SIG-M5 treated with dmso at 0.1 percent for 504 hours (cell line): ENCODE measurements around the gene AVEN.
"Not testable (repeated sequence)": the region's sequence is repeated elsewhere in the genome, so short reads cannot be mapped to it uniquely, and the experiment has no call there.

Source experiments
- DNase-seq: peaks from one replicate; lab custom pipeline; 2025; ENCODE audit not compliant: unreplicated experiment; lab: John Stamatoyannopoulos, UW

The AVEN gene, protein sequence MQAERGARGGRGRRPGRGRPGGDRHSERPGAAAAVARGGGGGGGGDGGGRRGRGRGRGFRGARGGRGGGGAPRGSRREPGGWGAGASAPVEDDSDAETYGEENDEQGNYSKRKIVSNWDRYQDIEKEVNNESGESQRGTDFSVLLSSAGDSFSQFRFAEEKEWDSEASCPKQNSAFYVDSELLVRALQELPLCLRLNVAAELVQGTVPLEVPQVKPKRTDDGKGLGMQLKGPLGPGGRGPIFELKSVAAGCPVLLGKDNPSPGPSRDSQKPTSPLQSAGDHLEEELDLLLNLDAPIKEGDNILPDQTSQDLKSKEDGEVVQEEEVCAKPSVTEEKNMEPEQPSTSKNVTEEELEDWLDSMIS

DNA sequence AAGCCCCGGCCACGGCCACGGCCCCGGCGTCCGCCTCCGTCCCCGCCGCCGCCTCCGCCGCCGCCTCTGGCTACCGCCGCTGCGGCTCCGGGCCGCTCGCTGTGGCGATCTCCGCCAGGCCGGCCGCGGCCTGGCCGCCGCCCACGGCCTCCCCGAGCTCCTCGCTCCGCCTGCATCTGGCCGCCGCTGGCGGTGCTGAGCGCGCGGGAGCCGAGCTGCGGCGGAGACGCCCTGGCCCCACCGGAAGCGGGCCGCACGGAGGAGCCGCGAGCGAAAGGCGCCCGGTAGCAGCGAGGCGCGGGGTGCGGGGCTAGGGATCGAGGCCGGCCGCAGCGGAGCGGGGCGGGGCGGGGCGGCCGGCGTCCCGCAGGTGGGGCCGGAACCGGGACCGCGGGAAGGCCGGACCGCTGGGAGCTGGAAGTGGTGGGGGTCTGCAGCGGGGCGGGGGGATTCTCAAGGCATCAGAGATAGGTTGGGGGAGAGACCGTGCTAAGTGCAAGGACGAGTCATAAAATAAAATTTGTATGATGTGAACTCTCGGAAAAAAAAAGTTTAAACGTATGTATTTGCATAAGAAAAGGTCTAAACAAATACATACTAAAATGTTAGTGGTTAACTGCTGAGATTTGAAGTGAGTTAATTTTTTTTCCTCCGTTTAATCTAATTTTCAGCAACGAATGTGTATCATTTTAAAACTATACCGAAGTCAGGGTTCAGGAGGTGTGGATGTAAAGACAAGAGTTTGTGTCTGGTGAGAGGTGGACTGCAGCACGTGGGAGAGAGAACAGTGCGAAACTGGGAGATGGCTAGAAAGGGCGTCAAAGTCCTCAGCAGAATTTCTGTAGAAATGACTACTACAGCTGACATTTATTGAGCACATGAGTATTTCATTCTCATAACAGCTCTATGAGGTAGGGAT is at the start of gene AVEN:
TSS of gene AVEN (minus strand) at position 334 of the 919 bp plus-strand sequence. CDS start at position 176, 158 bp downstream.
- DNase-seq: peak; percentile 52

DNA sequence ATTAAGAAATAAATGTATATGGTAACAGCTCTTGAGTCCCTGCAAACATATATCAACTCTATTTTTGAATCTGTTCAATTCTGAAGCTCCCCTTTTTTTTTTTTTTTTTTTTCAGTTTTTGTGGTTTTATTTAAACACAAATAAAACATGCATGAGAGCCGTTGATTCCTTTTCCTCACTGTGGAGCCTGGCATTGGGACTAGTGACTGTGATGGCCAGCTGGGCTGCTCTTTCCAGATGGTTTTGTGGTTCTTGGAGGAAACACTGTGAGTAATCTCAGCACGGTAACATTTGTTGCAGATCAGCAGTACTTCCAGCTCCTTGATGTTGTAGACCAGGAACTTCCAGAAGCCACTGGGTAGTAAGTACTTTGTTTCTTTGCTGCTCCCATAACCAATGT is 46.7 kb upstream of the AVEN start:
- no peak for DNase-seq

DNA sequence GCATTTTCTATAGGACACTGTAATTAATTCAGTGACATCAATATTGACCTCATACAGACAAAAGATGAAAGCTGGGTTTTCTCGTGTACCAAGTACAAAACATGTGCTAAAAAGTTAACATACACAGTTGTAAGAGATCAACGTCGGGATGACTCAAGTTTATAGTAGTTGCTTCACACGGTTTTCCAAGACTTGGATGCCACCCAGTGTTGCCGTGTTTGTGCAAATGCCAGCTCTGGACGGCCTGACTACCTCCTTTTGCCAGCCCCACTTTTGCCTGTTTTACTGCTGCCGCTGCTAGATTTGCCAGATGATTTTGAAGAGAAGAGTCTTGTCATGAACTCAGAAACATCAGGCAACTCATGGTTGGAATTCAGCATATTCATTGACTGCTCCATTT is 45.1 kb upstream of the AVEN start:
- DNase-seq: no peak

DNA sequence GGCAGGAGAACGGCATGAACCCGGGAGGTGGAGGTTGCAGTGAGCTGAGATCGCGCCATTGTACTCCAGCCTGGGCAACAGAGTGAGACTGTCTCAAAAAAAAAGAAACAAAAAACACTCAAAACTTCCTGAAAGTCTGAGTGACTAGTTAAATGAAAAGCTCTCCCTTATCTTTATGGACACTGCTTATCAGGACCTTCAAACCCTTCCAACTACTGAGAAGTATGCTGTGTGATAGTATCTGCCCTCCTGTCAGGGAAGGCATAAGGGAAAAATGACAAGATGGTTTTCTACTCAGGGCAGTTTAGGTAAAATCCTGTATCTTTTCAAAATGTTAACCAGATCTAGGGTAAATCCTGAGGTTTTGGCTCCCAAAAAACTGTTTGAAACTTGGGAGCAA is 40.9 kb upstream of the AVEN start:
- DNase-seq: no peak

DNA sequence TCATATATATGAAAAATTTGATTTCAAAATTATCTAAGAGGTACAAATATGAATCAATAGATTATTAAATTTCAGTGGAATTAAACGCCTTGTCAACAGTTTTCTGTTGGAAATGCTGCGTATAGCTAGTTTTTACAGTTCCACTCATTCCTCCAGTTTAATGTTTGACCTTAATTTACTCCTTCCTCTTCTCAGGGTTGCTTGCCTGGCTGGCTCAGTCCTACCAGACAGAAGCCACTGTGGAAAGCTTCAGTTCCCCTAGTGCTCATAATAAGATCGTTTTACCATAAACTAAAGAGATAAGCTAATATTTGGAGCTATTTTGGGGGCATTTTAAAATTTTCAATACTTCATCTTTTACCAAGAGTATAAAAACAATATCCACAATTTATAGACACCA is 39.9 kb upstream of the AVEN start:
- DNase-seq: no peak

DNA sequence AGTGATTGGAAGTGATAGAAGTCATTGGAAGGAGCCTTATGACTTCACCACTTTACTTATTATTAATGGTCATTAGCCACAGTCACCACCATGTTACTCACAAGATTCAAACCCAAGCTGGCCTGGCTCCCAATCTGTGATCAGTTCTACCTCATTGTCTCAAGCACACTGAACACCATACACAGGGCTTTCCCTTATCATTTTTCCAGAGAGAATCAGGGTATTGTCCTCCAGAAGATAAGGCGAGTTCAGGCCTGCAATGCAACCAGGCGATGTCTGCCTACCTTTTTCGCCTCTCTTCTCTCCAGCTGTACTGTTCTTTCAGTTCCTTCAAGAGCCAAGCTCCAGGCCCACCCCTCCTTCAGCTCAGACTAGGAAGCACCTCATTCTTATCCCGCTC is 37.8 kb upstream of the AVEN start:
- DNase-seq: no peak

DNA sequence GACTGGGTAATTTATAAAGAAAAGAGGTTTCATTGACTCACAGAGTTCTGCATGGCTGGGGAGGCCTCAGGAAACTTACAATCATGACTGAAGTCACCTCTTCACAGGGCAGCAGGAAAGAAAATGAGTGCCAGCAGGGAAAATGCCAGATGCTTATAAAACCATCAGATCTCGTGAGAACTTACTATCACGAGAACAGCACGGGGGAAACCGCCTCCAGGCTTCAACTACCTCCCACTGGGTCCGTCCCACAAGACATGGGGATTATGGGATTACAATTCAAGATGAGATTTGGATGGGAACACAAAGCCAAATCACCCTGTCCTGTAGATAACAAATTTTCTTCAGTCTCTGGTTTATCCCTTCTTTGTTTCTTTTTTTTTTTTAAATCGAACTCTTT is 31.0 kb upstream of the AVEN start:
- DNase-seq: no peak

DNA sequence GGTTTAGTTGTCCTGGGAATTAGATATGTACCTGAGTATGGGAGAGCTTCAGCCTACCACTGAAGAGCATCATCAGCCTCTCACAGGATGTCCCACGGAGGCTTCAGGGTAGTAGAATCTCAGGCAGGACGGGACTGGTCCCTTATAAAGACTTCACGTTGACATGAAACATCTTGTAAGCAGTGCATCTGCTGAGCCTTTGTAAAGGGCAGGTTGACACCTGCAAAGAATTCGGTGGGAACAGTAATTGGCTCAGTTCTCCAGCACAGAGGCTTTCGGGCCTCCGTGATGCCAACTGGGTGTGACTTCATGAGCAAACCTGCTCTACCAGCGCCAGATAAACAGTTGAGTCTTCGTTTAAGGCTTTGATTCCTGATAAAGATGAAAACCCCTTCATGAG is 26.9 kb upstream of the AVEN start:
- DNase-seq: no peak

DNA sequence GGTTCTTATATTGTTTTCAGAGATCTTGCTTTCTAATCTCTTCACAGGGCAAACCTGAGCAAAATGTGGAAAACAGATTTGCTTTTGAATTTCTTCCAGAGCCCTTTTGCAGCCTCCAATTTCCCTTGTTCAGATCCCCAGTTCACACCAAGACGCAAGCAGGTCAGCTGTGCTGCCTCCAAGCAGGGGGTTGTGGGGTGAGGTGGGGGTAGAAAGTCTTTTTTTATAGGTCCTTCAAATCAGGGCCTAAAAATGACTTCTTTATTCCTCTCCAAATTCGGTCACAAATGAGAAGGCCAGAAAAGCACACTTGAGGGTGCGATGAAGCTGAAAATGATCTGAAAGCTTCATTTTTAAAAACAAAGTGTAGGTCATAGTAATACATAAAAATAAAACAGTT is 26.3 kb upstream of the AVEN start:
- DNase-seq: no peak

DNA sequence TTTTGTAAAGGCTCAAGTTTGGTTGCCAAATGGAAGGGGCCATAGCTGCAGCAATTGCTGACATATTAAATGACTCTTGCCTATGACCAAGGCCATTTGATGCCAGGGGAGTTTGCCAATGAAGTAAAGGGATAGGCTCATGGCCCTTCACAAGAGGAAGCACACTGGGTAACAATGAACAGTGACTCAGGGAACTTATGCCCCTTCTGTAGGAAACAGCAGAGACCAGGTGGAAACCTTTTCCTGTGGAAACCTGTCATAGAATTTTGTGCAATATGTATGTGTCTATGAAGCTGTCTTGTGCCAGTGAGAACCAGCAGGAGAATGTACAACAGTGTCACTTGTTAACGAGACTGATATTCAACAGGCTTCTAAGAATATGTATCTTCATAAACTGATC is 25.4 kb upstream of the AVEN start:
- no peak for DNase-seq

DNA sequence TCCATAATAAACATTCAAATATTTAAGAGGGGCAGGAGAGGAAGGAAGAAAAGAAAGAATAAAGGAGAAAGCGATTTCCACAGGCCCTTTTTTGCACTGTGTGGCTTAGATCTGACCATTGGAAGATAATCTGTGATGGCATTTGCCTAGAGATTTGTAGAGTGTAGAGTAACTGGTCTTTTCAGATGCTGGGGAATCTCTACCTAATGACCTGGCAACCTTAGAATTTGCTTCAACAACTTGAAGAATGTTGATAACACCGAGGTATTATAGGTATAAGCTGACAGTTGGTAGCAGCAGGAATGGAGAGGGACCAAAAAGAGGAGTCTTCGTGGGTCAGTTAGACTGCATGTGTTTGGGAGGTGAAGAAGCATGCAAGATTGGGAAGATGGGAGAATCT is 20.9 kb upstream of the AVEN start:
- no peak for DNase-seq

DNA sequence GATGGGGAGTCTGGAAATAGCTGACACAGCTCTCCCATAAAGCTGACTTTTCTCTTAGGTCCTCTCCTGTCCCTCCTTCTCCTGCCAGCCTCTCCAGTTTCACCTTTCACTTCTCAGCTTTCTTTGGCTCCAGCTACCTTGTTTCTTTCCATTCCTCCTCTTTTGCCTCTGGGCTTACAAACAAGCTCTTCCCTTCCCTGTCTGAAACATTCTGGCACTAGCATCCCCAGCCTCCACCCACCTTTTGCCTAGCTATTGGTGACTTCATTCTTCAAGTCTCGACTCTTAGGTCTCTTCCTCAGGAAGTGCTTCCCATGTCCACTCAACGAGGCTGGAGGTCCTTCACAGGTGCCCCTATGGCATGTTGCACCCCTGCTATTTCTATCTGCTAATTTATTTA is 20.5 kb upstream of the AVEN start:
- no peak for DNase-seq

DNA sequence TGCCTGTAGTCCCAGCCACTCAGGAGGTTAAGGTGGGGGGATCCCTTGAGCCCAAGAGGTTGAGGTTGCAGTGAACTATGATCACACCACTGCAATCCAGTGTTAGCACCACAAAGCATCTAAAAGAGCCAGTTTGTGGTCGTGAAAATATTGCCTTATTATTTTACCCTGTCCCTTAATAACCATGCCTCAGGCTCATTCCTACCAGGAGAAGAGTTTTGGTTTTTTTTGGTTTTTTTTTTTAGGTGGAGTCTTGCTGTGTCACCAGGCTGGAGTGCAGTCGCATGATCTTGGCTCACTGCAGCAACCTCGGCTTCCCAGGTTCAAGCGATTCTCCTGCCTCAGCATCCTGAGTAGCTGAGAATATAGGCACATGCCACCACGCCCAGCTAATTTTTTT is 17.9 kb upstream of the AVEN start:
- DNase-seq: no peak

DNA sequence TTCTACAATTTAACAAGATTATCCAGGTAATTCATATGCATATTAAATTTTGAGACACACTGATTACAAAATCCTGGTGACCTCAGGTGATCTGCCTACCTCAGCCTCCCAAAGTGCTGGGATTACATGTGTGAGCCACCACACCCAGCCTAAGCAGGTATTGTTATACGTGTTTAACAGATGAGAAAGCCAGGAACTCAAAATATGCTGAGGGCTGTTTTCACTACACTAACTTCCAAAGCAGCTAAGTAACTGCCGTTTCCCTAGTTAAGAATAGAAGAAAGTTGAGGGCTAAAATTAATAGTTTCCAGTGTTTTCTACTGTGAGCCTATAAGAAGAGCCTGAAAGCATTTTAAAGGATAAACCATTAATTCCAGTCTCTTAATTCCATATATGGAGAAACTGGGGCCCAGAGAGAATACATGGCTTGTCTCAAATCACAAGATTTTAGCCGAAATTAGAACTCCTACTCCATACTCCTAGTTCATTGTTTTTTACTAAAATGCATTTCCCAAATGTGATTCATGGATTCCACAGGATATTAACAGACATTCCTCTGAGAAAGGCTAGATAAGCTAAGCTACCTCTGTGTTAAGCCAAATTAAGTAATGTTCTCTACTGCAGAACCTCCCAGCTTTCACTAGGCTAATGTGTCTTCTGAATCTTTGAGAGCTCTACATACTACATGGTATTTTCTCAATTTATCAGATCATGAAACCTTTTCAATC is 17.0 kb upstream of the AVEN start:
- no peak for DNase-seq

DNA sequence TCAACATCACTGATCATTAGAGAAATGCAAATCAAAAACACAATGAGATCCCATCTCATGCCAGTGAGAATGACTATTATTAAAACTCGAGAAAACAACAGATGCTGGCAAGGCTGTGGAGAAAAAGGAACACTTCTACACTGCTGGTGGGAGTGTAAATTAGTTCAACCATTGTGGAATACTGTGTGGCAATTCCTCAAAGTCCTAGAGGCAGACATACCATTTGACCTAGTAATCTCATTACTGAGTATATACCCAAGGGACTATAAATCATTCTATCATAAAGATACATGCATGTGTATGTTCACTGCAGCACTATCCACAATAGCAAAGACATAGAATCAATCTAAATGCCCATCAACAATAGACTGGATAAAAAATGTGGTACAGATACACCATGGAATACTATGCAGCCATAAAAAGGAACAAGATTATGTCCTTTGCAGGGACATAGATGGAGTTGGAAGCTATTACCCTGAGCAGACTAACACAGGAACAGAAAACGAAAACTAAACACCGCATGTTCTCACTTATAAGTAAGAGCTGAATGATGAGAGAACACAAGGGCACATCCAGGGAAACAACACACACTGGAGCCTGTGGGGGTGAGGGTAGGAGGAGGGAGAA is 15.2 kb upstream of the AVEN start:
- DNase-seq: no peak

DNA sequence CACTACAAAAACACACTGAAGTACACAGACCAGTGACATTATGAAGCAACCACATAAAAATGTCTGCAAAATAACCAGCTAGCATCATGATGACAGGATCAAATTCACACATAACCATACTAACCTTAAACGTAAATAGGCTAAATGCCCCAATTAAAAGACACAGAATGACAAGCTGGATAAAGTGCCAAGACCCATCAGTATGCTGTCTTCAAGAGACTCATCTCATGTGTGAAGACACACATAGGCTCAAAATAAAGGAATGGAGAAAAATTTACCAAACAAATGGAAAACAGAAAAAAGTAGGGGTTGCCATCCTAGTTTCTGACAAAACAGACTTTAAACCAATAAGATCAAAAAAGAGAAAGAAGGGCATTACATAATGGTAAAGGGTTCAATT is 11.4 kb upstream of the AVEN start:
- DNase-seq: not testable (repeated sequence)

DNA sequence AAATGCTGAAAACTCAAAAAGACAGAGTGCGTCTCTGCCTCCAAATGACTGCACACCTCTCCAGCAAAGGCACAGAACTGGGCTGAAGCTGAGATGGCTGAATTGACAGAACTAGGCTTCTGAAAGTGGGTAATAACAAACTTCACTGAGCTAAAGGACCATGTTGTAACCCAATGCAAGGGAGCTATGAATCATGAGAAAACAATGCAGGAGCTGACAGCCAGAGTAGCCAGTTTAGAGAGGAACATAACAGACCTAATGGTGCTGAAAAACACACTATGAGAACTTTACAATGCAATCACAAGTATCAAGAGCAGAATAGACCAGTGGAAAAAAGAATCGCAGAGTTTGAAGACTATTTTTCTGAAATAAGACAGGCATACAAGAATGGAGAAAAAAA is 10.1 kb upstream of the AVEN start:
- DNase-seq: no peak

DNA sequence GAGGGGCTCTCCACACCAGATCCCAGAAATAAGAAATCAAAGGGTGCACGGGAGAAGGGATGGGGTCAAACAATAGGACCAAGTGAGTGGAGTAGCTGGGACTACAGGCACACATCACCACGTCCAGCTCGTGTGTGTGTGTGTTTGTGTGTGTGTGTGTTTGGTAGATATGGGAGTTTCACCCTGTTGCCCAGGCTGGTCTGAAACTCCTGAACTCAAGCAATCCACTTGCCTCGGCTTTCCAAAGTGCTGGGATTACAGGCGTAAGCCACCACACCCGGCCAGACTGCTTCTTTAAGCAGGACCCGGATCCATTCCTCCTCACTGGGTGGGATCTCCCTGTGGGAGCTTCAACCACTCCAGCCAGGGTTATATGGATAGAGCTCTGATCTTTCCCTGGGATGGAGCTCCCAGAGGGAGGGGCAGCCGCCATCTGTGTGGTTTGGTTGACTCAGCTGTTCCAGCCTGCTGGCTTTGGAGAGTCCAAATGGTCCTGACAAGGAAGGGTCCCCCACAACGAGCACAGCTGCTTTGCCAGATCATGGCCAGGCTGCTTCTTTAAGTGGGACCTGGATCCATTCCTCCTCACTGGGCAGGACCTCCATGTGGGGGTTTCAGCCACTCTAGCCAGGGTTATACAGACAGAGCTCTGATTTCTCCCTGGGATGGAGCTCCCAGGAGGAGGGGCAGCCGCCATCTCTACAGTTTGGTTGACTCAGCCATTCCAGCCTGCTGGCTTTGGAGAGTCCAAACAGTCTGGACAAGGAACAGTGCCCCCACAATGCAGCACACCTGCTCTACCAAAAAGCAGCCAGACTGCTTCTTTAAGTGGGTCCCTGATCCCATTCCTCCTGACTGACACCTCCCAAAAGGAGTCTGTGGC is 9.1 kb upstream of the AVEN start:
- no peak for DNase-seq

DNA sequence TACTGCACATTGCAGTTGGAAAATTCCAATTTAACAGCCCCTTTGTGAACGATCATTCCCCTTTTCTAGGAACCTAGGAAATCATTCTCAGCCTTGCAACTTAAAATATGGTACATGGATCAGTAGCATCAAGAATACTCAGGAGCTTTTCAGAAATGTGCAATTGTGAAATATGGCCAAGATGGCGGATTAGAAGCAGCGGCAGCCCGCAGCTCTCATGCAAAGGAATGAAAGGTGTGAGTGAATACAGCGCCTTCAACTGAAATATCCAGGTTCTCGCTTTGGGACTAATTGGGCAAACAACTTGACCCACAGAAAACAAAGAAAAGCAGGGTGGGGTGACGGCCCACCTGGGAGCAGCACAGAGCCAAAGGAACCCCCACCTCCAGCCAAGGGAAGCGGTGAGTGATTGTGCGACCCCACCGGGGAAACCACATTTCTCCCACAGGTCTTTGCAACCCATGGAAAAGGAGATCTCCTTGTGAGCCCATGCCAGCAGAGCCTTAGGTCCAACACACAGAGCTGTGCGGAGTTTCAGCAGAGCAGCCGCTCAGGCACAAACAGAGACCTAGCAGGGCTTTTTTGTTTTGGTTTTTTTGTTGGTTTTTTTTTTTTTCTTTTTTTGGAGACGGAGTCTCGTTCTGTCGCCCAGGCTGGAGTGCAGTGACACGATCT is 7.6 kb upstream of the AVEN start:
- no peak for DNase-seq

DNA sequence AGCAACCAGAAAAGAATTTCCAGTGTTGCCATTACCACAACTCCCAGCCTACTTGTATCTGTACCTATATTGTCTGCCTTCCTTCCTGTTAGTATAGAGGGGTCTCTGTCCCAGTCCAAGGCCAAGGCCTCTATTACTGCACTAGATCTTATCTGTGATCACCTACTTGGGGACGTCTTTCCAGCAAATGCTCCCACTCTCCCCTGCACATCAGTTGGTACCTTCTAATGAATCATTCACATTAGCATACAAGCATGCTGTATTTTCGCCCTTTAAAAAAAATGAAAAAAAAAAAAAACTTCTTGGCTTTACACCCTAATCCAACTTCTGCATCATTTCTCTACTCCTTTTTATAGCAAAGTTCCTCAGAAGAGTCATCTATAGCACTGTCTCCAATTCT is 4.8 kb upstream of the AVEN start:
- no peak for DNase-seq
